Activated CD8-positive, alpha-beta T cell treated with anti-CD3 and anti-CD28 coated beads for 36 hours (primary cell): ENCODE measurements around the gene LAG3. TPM values are rescaled to one million over a fixed set of nuclear protein-coding genes. Genes with fewer than 3 reads are reported as not detected.

Experiments
- ATAC-seq: fragments of 200-7000 bp; cut with Tn5 transposase; one replicate; pipeline ENCODE4 v1.10.0; 2021; ENCODE audit warnings: mild to moderate bottlenecking, moderate library complexity
- CTCF ChIA-PET: fragments of 350-600 bp; sonication (Branson Sonifier 250); formaldehyde crosslinking; loops from one replicate; lab custom pipeline; 2021; ENCODE audit warnings: antibody characterized with exemption; lab: Charles Lee
- POLR2A ChIA-PET: fragments of 350-600 bp; sonication (Branson Sonifier 250); formaldehyde crosslinking; loops from one replicate; lab custom pipeline; 2021; ENCODE audit warnings: antibody characterized with exemption; lab: Charles Lee
- DNase-seq: peaks from one replicate; pipeline ENCODE4 v3.0.0-alpha.2; 2020
- H3K27ac Mint-ChIP-seq: one replicate; pipeline ENCODE4 v1.8.0; 2021; ENCODE audit warnings: mild to moderate bottlenecking, mixed read lengths
- H3K27me3 Mint-ChIP-seq: one replicate; pipeline ENCODE4 v1.8.0; 2021; ENCODE audit warnings: mixed read lengths
- H3K36me3 Mint-ChIP-seq: one replicate; pipeline ENCODE4 v1.8.0; 2021; ENCODE audit warnings: low read depth, mixed read lengths
- H3K4me1 Mint-ChIP-seq: one replicate; pipeline ENCODE4 v1.8.0; 2021; ENCODE audit warnings: low read depth, mixed read lengths
- H3K4me3 Mint-ChIP-seq: one replicate; pipeline ENCODE4 v1.8.0; 2021; ENCODE audit warnings: mild to moderate bottlenecking, moderate library complexity, mixed read lengths
- H3K9me3 Mint-ChIP-seq: one replicate; pipeline ENCODE4 v1.8.0; 2021; ENCODE audit warnings: mixed read lengths
- CTCF ChIP-seq: fragments of 200-600 bp; IDR thresholded peaks from one replicate; pipeline ENCODE4 v1.8.0; 2022; ENCODE audit warnings: antibody characterized with exemption, mild to moderate bottlenecking
- intact Hi-C: fragments of 100-400 bp; cut with micrococcal nuclease; formaldehyde crosslinking; loops from one replicate; pipeline ENCODE4 v1.10.0; 2022
- total RNA-seq, 2 experiments: library from RNA; stranded (reverse); gene quantifications; one replicate each; pipeline ENCODE4 v1.2.3, GENCODE V29; 2021

LAG3 gene
- total RNA-seq, 2 experiments from 2014 or later = 264 to 268 TPM

- Mint-ChIP-seq H3K27me3 (peaks cover 14% of the 10 kb centered on the region), H3K27ac (no peak overlapping the region), H3K4me1 (peaks cover 10% of the 10 kb centered on the region), H3K4me3 (no peak overlapping the region), H3K9me3 (no peaks in the 10 kb centered on the region), H3K36me3 (no peaks in the 10 kb centered on the region)
- no peak for DNase-seq
- ChIA-PET POLR2A (no interaction called here), CTCF (interaction anchor here (1.4 kb wide), 1 partner anchor 9 kb away, joined by 4 read pairs; no protein-coding TSS in a partner anchor)
- intact Hi-C loops = no loop called here
- no peak for TF ChIP-seq CTCF
- no peak for ATAC-seq
Measured at GRCh38 chr12:6817662-6818157, 45.4 kb downstream of the LAG3 start.

GRCh38 chr12:6818222-6818621 is 45.9 kb downstream of the LAG3 start:
- intact Hi-C loops = no loop called here
- POLR2A ChIA-PET = no interaction called here
- no peak for DNase-seq
- no peak for ATAC-seq
- CTCF ChIA-PET = no interaction called here
- Mint-ChIP-seq H3K4me3 (no peak overlapping the region), H3K27me3 (peaks cover 19% of the 10 kb centered on the region), H3K9me3 (no peaks in the 10 kb centered on the region), H3K4me1 (peaks cover 10% of the 10 kb centered on the region), H3K27ac (no peak overlapping the region), H3K36me3 (no peaks in the 10 kb centered on the region)
- TF ChIP-seq CTCF = no peak

- ChIA-PET POLR2A (interaction anchor here (2.6 kb wide), 1 partner anchor 65 kb away, joined by 9 read pairs; the partner anchor contains the start of gene MLF2), CTCF (interaction anchor here (1.4 kb wide), 1 partner anchor 199 kb away, joined by 3 read pairs; no protein-coding TSS in a partner anchor)
- intact Hi-C loops = no loop called here
- no peak for TF ChIP-seq CTCF
- peaks cover 10% of the 10 kb centered on the region for H3K4me1 Mint-ChIP-seq
- H3K4me3 Mint-ChIP-seq = no peak overlapping the region
- ATAC-seq = no peak
- H3K9me3 Mint-ChIP-seq = no peaks in the 10 kb centered on the region
- DNase-seq = no peak
- H3K27ac Mint-ChIP-seq = no peak overlapping the region
- H3K27me3 Mint-ChIP-seq = peaks cover 23% of the 10 kb centered on the region
- no peaks in the 10 kb centered on the region for H3K36me3 Mint-ChIP-seq
Measured at GRCh38 chr12:6818645-6819044, 46.3 kb downstream of the LAG3 start.

GRCh38 chr12:6819106-6820030 is 47.0 kb downstream of the LAG3 start:
- POLR2A ChIA-PET = interaction anchor here (0.9 to 2.6 kb wide), 3 partner anchors 24 to 96 kb away, joined by 3 to 9 read pairs (median 3); partner anchors contain the start of genes COPS7A and MLF2
- Mint-ChIP-seq H3K36me3 (no peaks in the 10 kb centered on the region), H3K27me3 (peaks cover 26% of the 10 kb centered on the region), H3K4me1 (peaks cover 10% of the 10 kb centered on the region), H3K27ac (no peak overlapping the region), H3K4me3 (no peak overlapping the region), H3K9me3 (no peaks in the 10 kb centered on the region)
- CTCF ChIA-PET = interaction anchor here (1.4 to 17.9 kb wide), 3 partner anchors 15 to 200 kb away, joined by 3 to 341 read pairs (median 4); partner anchors contain the start of gene MLF2
- intact Hi-C loops = no loop called here
- DNase-seq (no peak), ATAC-seq (no peak)
- no peak for TF ChIP-seq CTCF
